ENCODE results near the gene MTRF1L. TPM values are rescaled to one million over a fixed set of nuclear protein-coding genes. Genes with fewer than 3 reads are reported as not detected.
"Not testable (repeated sequence)": the region's sequence is repeated elsewhere in the genome, so short reads cannot be mapped to it uniquely, and the experiment has no call there.

MTRF1L gene
- total RNA-seq, 1 experiment from 2014 or later, result 8.2 TPM

GRCh38 chr6:152969688-152970418 lies 32.7 kb downstream of the MTRF1L start:
- Histone ChIP-seq H3K36me3 (replicated peaks; ENCODE audit: control insufficient read depth, insufficient read depth, low read length) (peaks cover 21% of the 10 kb centered on the region), H3K4me3 (ENCODE audit: insufficient read depth, low read depth, low read length) (no peak overlapping the region), H3K27me3 (ENCODE audit: control insufficient read depth, insufficient read depth, low read length) (no peaks in the 10 kb centered on the region)
- no peak for DNase-seq

DNA sequence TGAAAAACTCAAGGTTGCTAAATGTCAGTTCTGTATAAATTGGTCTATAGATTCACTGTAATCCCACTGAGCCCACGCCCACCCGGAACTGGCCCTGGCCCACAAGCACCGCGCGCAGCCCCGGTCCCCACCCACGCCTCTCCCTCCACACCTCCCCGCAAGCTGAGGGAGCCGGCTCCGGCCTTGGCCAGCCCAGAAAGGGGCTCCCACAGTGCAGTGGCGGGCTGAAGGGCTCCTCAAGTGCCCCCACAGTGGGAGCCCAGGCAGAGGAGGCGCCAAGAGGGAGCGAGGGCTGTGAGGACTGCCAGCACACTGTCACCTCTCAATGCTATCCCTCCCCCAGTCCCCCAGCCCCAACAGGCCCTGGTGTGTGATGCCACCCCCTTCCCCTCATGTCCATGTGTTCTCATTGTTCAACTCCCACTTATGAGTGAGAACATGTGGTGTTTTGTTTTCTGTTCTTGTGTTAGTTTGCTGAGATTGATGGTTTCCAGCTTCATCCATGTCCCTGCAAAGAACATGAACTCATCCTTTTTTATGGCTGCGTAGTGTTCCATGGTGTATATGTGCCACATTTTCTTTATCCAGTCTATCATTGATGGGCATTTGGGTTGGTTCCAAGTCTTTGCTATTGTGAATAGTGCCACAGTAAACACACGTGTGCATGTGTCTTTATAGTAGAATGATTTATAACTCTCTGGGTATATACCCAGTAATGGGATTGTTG lies 36.2 kb downstream of the MTRF1L start:
- not testable (repeated sequence) for H3K4me3 ChIP-seq (ENCODE audit: insufficient read depth, low read depth, low read length); H3K27me3 ChIP-seq (ENCODE audit: control insufficient read depth, insufficient read depth, low read length); DNase-seq; H3K36me3 ChIP-seq (replicated peaks; ENCODE audit: control insufficient read depth, insufficient read depth, low read length)

GRCh38 chr6:152959333-152959732 lies 43.2 kb downstream of the MTRF1L start:
- H3K36me3 ChIP-seq (replicated peaks; ENCODE audit: control insufficient read depth, insufficient read depth, low read length), result no peaks in the 10 kb centered on the region
- no peaks in the 10 kb centered on the region for H3K27me3 ChIP-seq (ENCODE audit: control insufficient read depth, insufficient read depth, low read length)
- H3K4me3 ChIP-seq (ENCODE audit: insufficient read depth, low read depth, low read length), result no peak overlapping the region
- no peak for DNase-seq

GRCh38 chr6:152957796-152958195 lies 44.7 kb downstream of the MTRF1L start:
- Histone ChIP-seq H3K36me3 (replicated peaks; ENCODE audit: control insufficient read depth, insufficient read depth, low read length) (no peaks in the 10 kb centered on the region), H3K4me3 (ENCODE audit: insufficient read depth, low read depth, low read length) (no peak overlapping the region), H3K27me3 (ENCODE audit: control insufficient read depth, insufficient read depth, low read length) (no peaks in the 10 kb centered on the region)
- no peak for DNase-seq

GRCh38 chr6:152954443-152954842 lies 48.1 kb downstream of the MTRF1L start:
- no peaks in the 10 kb centered on the region for H3K27me3 ChIP-seq (ENCODE audit: control insufficient read depth, insufficient read depth, low read length)
- no peak for DNase-seq
- no peaks in the 10 kb centered on the region for H3K36me3 ChIP-seq (replicated peaks; ENCODE audit: control insufficient read depth, insufficient read depth, low read length)
- H3K4me3 ChIP-seq (ENCODE audit: insufficient read depth, low read depth, low read length), result no peak overlapping the region

GRCh38 chr6:152952866-152953509 lies 49.5 kb downstream of the MTRF1L start:
- Histone ChIP-seq H3K27me3 (ENCODE audit: control insufficient read depth, insufficient read depth, low read length) (no peaks in the 10 kb centered on the region), H3K4me3 (ENCODE audit: insufficient read depth, low read depth, low read length) (no peak overlapping the region), H3K36me3 (replicated peaks; ENCODE audit: control insufficient read depth, insufficient read depth, low read length) (no peaks in the 10 kb centered on the region)
- no peak for DNase-seq

- DNase-seq, result no peak
- no peaks in the 10 kb centered on the region for H3K27me3 ChIP-seq (ENCODE audit: control insufficient read depth, insufficient read depth, low read length)
- H3K36me3 ChIP-seq (replicated peaks; ENCODE audit: control insufficient read depth, insufficient read depth, low read length), result no peaks in the 10 kb centered on the region
- H3K4me3 ChIP-seq (ENCODE audit: insufficient read depth, low read depth, low read length), result no peak overlapping the region
These were observed 50.5 kb downstream of the MTRF1L start for GRCh38 chr6:152952045-152952444.

DNA sequence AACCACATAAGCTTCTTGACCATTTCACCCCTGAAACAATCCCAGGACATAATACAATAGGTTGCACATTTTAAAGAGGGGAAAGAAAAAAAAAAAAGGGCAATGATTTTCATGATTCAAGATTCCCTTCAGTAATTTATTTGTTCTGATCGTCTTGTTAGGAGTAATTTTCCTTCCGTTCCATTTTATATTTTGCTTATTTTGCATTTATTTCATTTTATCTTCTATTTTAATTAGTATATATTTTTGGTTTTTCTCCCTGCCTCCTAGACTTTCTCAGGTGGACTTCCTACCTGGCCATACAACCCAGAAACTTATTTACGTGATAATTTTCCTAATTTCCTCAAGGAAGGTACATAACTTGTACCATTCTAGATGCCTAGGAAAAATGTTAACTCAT lies 52.3 kb downstream of the MTRF1L start:
- no peak for DNase-seq
- H3K4me3 ChIP-seq (ENCODE audit: insufficient read depth, low read depth, low read length), result no peak overlapping the region
- H3K36me3 ChIP-seq (replicated peaks; ENCODE audit: control insufficient read depth, insufficient read depth, low read length), result no peaks in the 10 kb centered on the region
- no peaks in the 10 kb centered on the region for H3K27me3 ChIP-seq (ENCODE audit: control insufficient read depth, insufficient read depth, low read length)

DNA sequence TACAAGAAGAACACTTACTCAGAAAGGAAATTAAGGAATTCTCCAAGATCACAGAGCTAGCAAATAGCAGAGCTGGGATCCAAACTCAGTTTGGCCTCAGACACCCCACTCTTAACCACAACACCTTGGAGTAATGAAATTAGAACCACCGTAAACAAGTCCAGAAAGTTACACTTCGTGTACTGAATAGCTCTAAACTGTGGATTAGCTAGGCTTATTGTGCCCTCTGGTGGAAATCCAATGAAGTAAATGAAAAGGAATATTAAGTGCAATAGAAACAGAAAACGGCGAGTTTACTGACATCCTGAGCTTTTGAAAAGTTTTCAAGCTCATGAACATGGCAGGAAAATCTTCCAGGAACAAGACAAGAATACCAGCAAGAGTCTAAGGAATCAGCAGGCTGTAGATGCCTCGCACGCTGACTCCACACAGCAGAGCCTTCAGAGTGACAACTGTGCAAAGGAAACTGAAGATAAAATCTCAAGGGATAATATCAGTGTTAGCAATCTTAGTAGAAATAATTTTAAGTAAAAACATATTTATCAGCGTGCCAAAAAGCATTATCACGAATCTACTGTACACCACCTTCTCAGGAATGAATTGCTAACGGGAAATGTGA lies 54.2 kb downstream of the MTRF1L start:
- H3K27me3 ChIP-seq (ENCODE audit: control insufficient read depth, insufficient read depth, low read length), result no peaks in the 10 kb centered on the region
- no peak overlapping the region for H3K4me3 ChIP-seq (ENCODE audit: insufficient read depth, low read depth, low read length)
- H3K36me3 ChIP-seq (replicated peaks; ENCODE audit: control insufficient read depth, insufficient read depth, low read length), result no peaks in the 10 kb centered on the region
- DNase-seq, result peak; percentile 38

- Histone ChIP-seq H3K4me3 (ENCODE audit: insufficient read depth, low read depth, low read length) (no peak overlapping the region), H3K27me3 (ENCODE audit: control insufficient read depth, insufficient read depth, low read length) (no peaks in the 10 kb centered on the region), H3K36me3 (replicated peaks; ENCODE audit: control insufficient read depth, insufficient read depth, low read length) (no peaks in the 10 kb centered on the region)
- no peak for DNase-seq
These were observed 55.5 kb downstream of the MTRF1L start for GRCh38 chr6:152946995-152947394.

DNA sequence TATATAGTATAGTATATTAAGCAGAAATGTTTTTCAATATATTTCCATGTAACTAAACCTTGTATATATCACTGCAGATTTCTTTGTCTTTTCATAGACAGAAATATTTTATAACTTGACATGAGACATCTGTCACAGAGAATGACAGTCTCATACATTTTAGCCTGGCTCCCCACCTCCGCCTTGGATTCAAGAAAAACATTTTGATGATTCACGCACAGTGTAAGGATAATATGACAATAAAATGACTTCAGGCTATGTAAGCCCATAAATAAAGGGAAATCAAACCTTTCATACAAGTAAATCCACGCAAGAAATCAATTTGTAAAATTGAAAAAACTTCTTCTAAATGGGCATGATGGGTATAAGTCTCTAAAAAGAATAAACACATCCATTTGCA lies 56.0 kb downstream of the MTRF1L start:
- no peak overlapping the region for H3K4me3 ChIP-seq (ENCODE audit: insufficient read depth, low read depth, low read length)
- H3K27me3 ChIP-seq (ENCODE audit: control insufficient read depth, insufficient read depth, low read length), result no peaks in the 10 kb centered on the region
- H3K36me3 ChIP-seq (replicated peaks; ENCODE audit: control insufficient read depth, insufficient read depth, low read length), result no peaks in the 10 kb centered on the region
- DNase-seq, result no peak

- DNase-seq, result no peak
- H3K4me3 ChIP-seq (ENCODE audit: insufficient read depth, low read depth, low read length), result no peak overlapping the region
- H3K27me3 ChIP-seq (ENCODE audit: control insufficient read depth, insufficient read depth, low read length), result no peaks in the 10 kb centered on the region
- H3K36me3 ChIP-seq (replicated peaks; ENCODE audit: control insufficient read depth, insufficient read depth, low read length), result no peaks in the 10 kb centered on the region
These were observed 59.1 kb downstream of the MTRF1L start for GRCh38 chr6:152943260-152943897.

DNA sequence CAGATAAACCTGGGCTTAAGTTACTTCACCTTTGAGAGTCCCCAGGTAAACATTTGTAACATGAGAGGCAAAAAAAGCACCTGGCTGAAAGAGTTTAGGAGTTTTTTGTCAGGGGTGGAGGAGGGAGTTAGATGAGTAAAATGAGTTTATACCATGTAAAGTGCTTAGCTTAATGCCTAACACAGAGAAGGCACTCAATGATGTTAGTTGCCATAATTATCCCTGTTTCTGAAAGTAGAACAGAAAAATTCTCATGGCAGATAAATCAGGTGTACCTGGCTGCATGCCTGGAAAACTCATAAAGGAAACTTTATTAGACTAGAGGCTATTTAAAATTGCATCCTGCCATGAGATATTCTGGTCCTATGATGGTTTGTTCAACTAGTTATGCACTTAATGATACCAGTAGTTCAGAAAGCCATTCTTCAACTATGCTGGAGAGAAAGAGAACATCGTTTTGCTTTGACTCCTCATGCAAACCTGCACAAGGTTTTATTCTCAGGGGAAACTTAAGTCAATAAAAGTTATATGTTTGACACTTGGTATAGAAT lies 60.1 kb downstream of the MTRF1L start:
- no peak overlapping the region for H3K4me3 ChIP-seq (ENCODE audit: insufficient read depth, low read depth, low read length)
- no peaks in the 10 kb centered on the region for H3K36me3 ChIP-seq (replicated peaks; ENCODE audit: control insufficient read depth, insufficient read depth, low read length)
- DNase-seq, result no peak
- no peaks in the 10 kb centered on the region for H3K27me3 ChIP-seq (ENCODE audit: control insufficient read depth, insufficient read depth, low read length)

GRCh38 chr6:152941746-152942145 lies 60.8 kb downstream of the MTRF1L start:
- Histone ChIP-seq H3K4me3 (ENCODE audit: insufficient read depth, low read depth, low read length) (no peak overlapping the region), H3K36me3 (replicated peaks; ENCODE audit: control insufficient read depth, insufficient read depth, low read length) (no peaks in the 10 kb centered on the region), H3K27me3 (ENCODE audit: control insufficient read depth, insufficient read depth, low read length) (no peaks in the 10 kb centered on the region)
- DNase-seq, result no peak

Measured in H7 (cell line).